ENCODE data around the gene HINFP. TPM values are rescaled to one million over a fixed set of nuclear protein-coding genes. Genes with fewer than 3 reads are reported as not detected.

HINFP gene
- total and polyA plus RNA-seq, 9 of the 15 experiments (the other 6 are each of a cell fraction or from before 2014, with no cell fraction given) = 13.8 to 34.1 (median 22.5) TPM

DNA sequence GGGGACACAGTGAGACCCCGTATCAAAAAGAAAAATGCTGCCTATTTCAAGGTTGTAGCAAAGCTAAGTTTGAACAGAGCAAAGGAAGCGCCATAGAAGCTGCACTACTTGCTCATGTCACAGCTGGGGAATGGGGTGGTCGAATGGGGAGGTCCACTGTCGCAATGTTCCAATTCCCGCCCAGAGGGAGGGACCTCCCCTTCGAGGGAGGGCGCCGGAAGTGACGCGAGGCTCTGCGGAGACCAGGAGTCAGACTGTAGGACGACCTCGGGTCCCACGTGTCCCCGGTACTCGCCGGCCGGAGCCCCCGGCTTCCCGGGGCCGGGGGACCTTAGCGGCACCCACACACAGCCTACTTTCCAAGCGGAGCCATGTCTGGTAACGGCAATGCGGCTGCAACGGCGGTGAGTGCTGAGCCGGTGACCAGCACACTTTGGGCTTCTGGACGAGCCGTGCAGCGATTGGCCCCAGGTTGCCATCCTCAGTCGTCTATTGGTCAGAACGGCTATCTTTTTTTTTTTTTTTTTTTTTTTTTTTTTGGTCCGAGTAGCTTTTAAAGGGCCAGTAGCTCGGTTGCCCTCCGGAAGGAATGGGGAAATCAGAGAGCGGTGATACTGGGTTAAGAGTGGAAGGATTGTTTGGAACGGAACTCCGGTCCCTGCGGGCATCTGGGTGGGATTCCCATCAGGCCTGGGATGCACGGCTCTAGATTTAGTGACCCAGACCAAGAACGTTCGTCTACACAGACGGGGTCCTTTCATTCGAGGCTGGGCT is 36.5 kb upstream of the HINFP start, which contains the start of gene HMBS (continued):
- TF ChIP-seq SIRT6 (IDR thresholded peaks at IDR 0.05; ENCODE audit: low read depth, low read length) = no peak
- no peak for TF ChIP-seq CBX2 (IDR thresholded peaks at IDR 0.05; ENCODE audit: insufficient read depth, low read length, poor library complexity, severe bottlenecking)
- TF ChIP-seq NFRKB (IDR thresholded peaks at IDR 0.05; ENCODE audit: low read depth) = no peak
- no peak for TF ChIP-seq GTF2B (IDR thresholded peaks at IDR 0.05; ENCODE audit: extremely low read depth, insufficient read length)
- TF ChIP-seq PBX2 (CRISPR knock-in tag; IDR thresholded peaks at IDR 0.05; ENCODE audit: low read depth) = no peak
- peak; percentile 44; the same call in 1 of the 2 replicates for TF ChIP-seq PBX2 (tag; conservative IDR thresholded peaks at IDR 0.05; ENCODE audit: low read depth)
- TF ChIP-seq ZBTB9 (CRISPR knock-in tag; IDR thresholded peaks at IDR 0.05) = 0 out of 2 replicates have a peak, but pooled peaks have one; percentile 69
- no peak for TF ChIP-seq HLTF (IDR thresholded peaks at IDR 0.05)
- TF ChIP-seq, protein P1, sequence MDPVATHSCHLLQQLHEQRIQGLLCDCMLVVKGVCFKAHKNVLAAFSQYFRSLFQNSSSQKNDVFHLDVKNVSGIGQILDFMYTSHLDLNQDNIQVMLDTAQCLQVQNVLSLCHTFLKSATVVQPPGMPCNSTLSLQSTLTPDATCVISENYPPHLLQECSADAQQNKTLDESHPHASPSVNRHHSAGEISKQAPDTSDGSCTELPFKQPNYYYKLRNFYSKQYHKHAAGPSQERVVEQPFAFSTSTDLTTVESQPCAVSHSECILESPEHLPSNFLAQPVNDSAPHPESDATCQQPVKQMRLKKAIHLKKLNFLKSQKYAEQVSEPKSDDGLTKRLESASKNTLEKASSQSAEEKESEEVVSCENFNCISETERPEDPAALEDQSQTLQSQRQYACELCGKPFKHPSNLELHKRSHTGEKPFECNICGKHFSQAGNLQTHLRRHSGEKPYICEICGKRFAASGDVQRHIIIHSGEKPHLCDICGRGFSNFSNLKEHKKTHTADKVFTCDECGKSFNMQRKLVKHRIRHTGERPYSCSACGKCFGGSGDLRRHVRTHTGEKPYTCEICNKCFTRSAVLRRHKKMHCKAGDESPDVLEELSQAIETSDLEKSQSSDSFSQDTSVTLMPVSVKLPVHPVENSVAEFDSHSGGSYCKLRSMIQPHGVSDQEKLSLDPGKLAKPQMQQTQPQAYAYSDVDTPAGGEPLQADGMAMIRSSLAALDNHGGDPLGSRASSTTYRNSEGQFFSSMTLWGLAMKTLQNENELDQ (CRISPR knock-in tag; IDR thresholded peaks at IDR 0.05; ENCODE audit: borderline replicate concordance) = no peak
- TF ChIP-seq RBM22 (IDR thresholded peaks at IDR 0.05; ENCODE audit: low read depth, low read length, poor library complexity, severe bottlenecking) = no peak
- TF ChIP-seq, protein P2, sequence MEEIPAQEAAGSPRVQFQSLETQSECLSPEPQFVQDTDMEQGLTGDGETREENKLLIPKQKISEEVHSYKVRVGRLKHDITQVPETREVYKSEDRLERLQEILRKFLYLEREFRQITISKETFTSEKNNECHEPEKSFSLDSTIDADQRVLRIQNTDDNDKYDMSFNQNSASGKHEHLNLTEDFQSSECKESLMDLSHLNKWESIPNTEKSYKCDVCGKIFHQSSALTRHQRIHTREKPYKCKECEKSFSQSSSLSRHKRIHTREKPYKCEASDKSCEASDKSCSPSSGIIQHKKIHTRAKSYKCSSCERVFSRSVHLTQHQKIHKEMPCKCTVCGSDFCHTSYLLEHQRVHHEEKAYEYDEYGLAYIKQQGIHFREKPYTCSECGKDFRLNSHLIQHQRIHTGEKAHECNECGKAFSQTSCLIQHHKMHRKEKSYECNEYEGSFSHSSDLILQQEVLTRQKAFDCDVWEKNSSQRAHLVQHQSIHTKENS (CRISPR knock-in tag; IDR thresholded peaks at IDR 0.05) = no peak
- no peak for TF ChIP-seq SMARCE1 (IDR thresholded peaks at IDR 0.05)
- TF ChIP-seq, protein P3, sequence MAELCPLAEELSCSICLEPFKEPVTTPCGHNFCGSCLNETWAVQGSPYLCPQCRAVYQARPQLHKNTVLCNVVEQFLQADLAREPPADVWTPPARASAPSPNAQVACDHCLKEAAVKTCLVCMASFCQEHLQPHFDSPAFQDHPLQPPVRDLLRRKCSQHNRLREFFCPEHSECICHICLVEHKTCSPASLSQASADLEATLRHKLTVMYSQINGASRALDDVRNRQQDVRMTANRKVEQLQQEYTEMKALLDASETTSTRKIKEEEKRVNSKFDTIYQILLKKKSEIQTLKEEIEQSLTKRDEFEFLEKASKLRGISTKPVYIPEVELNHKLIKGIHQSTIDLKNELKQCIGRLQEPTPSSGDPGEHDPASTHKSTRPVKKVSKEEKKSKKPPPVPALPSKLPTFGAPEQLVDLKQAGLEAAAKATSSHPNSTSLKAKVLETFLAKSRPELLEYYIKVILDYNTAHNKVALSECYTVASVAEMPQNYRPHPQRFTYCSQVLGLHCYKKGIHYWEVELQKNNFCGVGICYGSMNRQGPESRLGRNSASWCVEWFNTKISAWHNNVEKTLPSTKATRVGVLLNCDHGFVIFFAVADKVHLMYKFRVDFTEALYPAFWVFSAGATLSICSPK (IDR thresholded peaks at IDR 0.05; ENCODE audit: borderline replicate concordance) = no peak
- TF ChIP-seq MCM3 (IDR thresholded peaks at IDR 0.05) = no peak
- TF ChIP-seq SMARCA4 (IDR thresholded peaks at IDR 0.05) = no peak
- TF ChIP-seq HMG20B (CRISPR knock-in tag; IDR thresholded peaks at IDR 0.05) = no peak
